Measurements from ENCODE around the gene ARSD. TPM values are rescaled to one million over a fixed set of nuclear protein-coding genes. Genes with fewer than 3 reads are reported as not detected.
"Not testable (repeated sequence)": the region's sequence is repeated elsewhere in the genome, so short reads cannot be mapped to it uniquely, and the experiment has no call there.

The ARSD gene
- polyA plus RNA-seq, 1 experiment = 11.6 TPM

- Histone ChIP-seq H3K27ac (ENCODE audit: low read depth, low read length) (no peak overlapping the region), H3K4me3 (ENCODE audit: low read depth, low read length) (no peak overlapping the region), H3K27me3 (ENCODE audit: control insufficient read depth, insufficient read depth, low read length) (no peaks in the 10 kb centered on the region), H3K9me3 (ENCODE audit: control insufficient read depth, insufficient read depth, low read length) (peaks cover 3% of the 10 kb centered on the region)
- DNase-seq (ENCODE audit: low read depth, low spot score) = no peak
- no peak for TF ChIP-seq CTCF (IDR thresholded peaks at IDR 0.05; ENCODE audit: low read depth, low read length)
- ChIA-PET CTCF (no interaction called here), POLR2A (no interaction called here)
Measured at GRCh38 chrX:2931155-2931554, 2.0 kb upstream of the ARSD start.

DNA sequence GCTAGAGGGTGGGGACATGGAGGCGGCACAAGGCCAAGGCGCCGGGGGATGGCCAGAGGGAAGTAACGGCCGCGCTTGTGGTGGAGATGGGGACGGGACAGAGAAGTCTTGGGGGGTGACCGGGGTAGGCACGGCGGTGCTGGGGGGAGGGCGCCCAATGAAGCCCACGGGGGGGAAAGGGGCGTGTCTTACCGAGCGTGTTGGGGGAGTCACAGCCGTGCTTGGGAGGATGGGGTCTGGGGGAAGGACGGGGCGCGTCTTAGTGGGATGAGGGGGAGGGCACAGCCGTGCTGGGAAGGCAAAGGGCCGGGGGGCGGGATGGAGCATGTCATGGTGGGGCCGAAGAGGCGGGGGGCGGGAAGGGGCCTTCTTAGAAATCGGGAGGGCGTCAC, 952 bp downstream of the ARSD start:
- Histone ChIP-seq H3K27me3 (ENCODE audit: control insufficient read depth, insufficient read depth, low read length) (no peaks in the 10 kb centered on the region), H3K4me3 (ENCODE audit: low read depth, low read length) (peak overlapping the region; percentile 52), H3K27ac (ENCODE audit: low read depth, low read length) (peak overlapping the region; percentile 39), H3K9me3 (ENCODE audit: control insufficient read depth, insufficient read depth, low read length) (peaks cover 3% of the 10 kb centered on the region)
- ChIA-PET CTCF (no interaction called here), POLR2A (interaction anchor here (0.6 to 1.8 kb wide), 2 partner anchors 36 to 40 kb away, joined by 3 to 7 read pairs; a partner anchor contains a TSS)
- no peak for TF ChIP-seq CTCF (IDR thresholded peaks at IDR 0.05; ENCODE audit: low read depth, low read length)
- DNase-seq (ENCODE audit: low read depth, low spot score) = no peak

DNA sequence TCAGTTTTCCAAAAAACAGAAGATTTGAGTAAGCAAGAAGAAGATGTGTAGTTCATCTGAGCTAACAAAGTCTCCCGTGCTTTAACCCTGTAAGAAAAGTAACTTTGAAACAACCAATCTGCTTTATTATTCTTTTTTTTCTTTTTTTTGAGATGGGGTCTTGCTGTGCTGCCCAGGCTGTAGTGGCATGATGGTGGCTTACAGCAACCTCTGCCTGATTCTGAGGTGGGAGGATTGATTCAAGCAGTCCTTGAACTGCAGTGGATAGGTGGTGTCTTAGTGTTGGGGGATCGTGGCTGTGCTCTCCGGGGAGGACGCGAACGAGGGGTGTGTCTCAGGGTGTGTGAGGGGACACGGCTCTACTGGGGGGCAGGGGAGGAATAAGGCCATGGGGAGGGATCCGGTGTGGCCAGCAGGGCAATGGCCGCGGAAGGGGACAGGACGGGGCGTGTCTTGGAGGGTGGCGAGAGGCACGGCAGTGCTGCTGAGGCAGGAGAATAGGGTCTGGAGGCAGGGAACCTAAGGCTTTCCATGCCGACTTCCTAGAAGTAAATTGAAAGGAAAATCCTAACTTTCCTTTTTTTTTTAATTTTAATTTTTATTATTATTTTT, 2.4 kb downstream of the ARSD start:
- TF ChIP-seq CTCF (IDR thresholded peaks at IDR 0.05; ENCODE audit: low read depth, low read length) = no peak
- no peaks in the 10 kb centered on the region for H3K27me3 ChIP-seq (ENCODE audit: control insufficient read depth, insufficient read depth, low read length)
- no peak overlapping the region for H3K4me3 ChIP-seq (ENCODE audit: low read depth, low read length)
- DNase-seq (ENCODE audit: low read depth, low spot score) = no peak
- no peak overlapping the region for H3K27ac ChIP-seq (ENCODE audit: low read depth, low read length)
- H3K9me3 ChIP-seq (ENCODE audit: control insufficient read depth, insufficient read depth, low read length) = peaks cover 3% of the 10 kb centered on the region
- ChIA-PET CTCF (no interaction called here), POLR2A (no interaction called here)

DNA sequence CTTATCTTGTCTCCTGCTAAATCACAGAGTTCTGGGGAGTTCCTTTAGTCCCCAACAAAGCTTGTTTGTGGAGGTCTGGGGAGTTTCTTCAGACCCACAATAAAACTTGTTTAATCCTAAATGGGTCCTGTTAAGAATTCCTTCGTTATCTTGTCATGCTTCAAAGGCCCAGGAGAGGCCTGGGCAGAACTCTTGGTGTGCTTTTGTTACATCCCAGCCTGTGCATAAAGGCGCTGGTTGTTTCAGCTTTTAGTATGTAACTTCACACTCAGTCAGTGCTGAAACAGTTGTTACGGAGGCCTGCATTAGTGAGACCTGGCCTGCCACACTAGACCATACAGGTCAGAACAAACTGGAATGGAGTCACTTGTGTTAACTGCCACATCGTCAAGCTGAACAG, 2.9 kb downstream of the ARSD start:
- H3K27ac ChIP-seq (ENCODE audit: low read depth, low read length); H3K9me3 ChIP-seq (ENCODE audit: control insufficient read depth, insufficient read depth, low read length); H3K4me3 ChIP-seq (ENCODE audit: low read depth, low read length); CTCF ChIA-PET; H3K27me3 ChIP-seq (ENCODE audit: control insufficient read depth, insufficient read depth, low read length); DNase-seq (ENCODE audit: low read depth, low spot score); POLR2A ChIA-PET: not testable (repeated sequence)

- H3K27me3 ChIP-seq (ENCODE audit: control insufficient read depth, insufficient read depth, low read length) = no peaks in the 10 kb centered on the region
- H3K4me3 ChIP-seq (ENCODE audit: low read depth, low read length) = no peak overlapping the region
- H3K27ac ChIP-seq (ENCODE audit: low read depth, low read length) = no peak overlapping the region
- H3K9me3 ChIP-seq (ENCODE audit: control insufficient read depth, insufficient read depth, low read length) = no peaks in the 10 kb centered on the region
- ChIA-PET CTCF (no interaction called here), POLR2A (no interaction called here)
- no peak for TF ChIP-seq CTCF (IDR thresholded peaks at IDR 0.05; ENCODE audit: low read depth, low read length)
- no peak for DNase-seq (ENCODE audit: low read depth, low spot score)
Measured at GRCh38 chrX:2924151-2924550, 5.0 kb downstream of the ARSD start.

Measured in AG04450 (cell line).